Esophagus squamous epithelium (tissue), 5 donors: Measurements from ENCODE around the gene FAM200A. TPM values are rescaled to one million over a fixed set of nuclear protein-coding genes. Genes with fewer than 3 reads are reported as not detected.

ENCODE experiments used
- DNase-seq: peaks from one replicate; lab custom pipeline; 2025; lab: John Stamatoyannopoulos, UW
- H3K27ac ChIP-seq, 4 donors: fragments of 200-600 bp; sonication (generic); one replicate each; pipeline ENCODE4 v1.5.1; 2016 to 2019; ENCODE audit warnings: mild to moderate bottlenecking in 1 of 4
- H3K27me3 ChIP-seq, 4 donors: fragments of 200-600 bp; sonication (generic); 1 replicate in 3 of 4; 2 replicates in 1 of 4; pipeline versions ENCODE4 v1.5.1 to v1.6.0; 2017 to 2021; ENCODE audit warnings: antibody characterized with exemption in 1 of 4
- H3K36me3 ChIP-seq, 3 donors: fragments of 200-600 bp; sonication (generic); one replicate each; pipeline ENCODE4 v1.5.1; 2016 to 2019
- H3K4me1 ChIP-seq, 3 donors: fragments of 200-600 bp; sonication (generic); one replicate each; pipeline ENCODE4 v1.5.1; 2017 to 2019
- H3K4me3 ChIP-seq, 4 donors: fragments of 200-600 bp; sonication (generic); 1 replicate in 3 of 4; 2 replicates in 1 of 4; pipeline ENCODE4 v1.5.1; 2016 to 2019; ENCODE audit warnings: mild to moderate bottlenecking in 2 of 4, moderate library complexity in 1 of 4
- H3K9me3 ChIP-seq, 3 donors: fragments of 200-600 bp; sonication (generic); one replicate each; pipeline ENCODE4 v1.5.1; 2016 to 2019
- CTCF ChIP-seq, 6 experiments: fragments of 450-650 bp in 4 of 6; fragments of 200-600 bp in 2 of 6; sonication (generic) in 2 of 6; IDR thresholded peaks; one replicate each; pipeline ENCODE4 v1.5.1; 2016 to 2019; ENCODE audit warnings: antibody characterized with exemption in 6 of 6, mild to moderate bottlenecking in 4 of 6, moderate library complexity in 4 of 6
- POLR2A ChIP-seq, 4 donors: fragments of 450-650 bp; IDR thresholded peaks; one replicate each; pipeline ENCODE4 v1.6.1; 2017; ENCODE audit warnings: antibody characterized with exemption in 4 of 4, mild to moderate bottlenecking in 4 of 4, moderate library complexity in 3 of 4
- WGBS, 2 donors: methylation state at CpG; one replicate each; pipeline ENCODE4 v1.1.5; 2018; 5-methylcytosine and 5-hydroxymethylcytosine counted together
- intact Hi-C: fragments of 100-400 bp; cut with DNase I; formaldehyde crosslinking; loops from one replicate; pipeline ENCODE4 v1.15.0; 2022
- total RNA-seq, 4 donors: library from RNA; depleted of rRNA; stranded (reverse); fragments of >200 nt; gene quantifications; one replicate each; pipeline ENCODE4 v1.1.0, GENCODE V29; 2016
- donor health status: DM: yes; HTN: yes; CAD: no.

The FAM200A gene
- total RNA-seq, 4 donors from 2014 or later, result 1.9 to 5.6 (median 5.1) TPM

GRCh38 chr7:99559175-99559915, 7.4 kb upstream of the FAM200A start:
- DNase-seq, result no peak
- H3K4me1 ChIP-seq, result peaks cover 38 to 68% (median 46%) of the 10 kb centered on the region in 3 donors
- peaks cover 5 to 66% (median 21%) of the 10 kb centered on the region in 3 donors for H3K36me3 ChIP-seq
- no peaks in the 10 kb centered on the region for H3K27me3 ChIP-seq
- intact Hi-C loops, result no loop called here
- 11 to 20% methylated on average over 23 to 31 of the region's 31 CpGs for WGBS, 2 donors
- TF ChIP-seq CTCF (IDR thresholded peaks at IDR 0.05) (no peak), POLR2A (IDR thresholded peaks at IDR 0.05) (no peak)
- no peaks in the 10 kb centered on the region for H3K9me3 ChIP-seq
- H3K4me3 ChIP-seq, result peak overlapping the region; percentile 75 to 91 (median 82)
- H3K27ac ChIP-seq, result peak overlapping the region; percentile 96 to 99 (median 98)

- Histone ChIP-seq H3K27ac (peak within 1 kb of the TSS; percentile 96 to 99 (median 98)), H3K4me1 (peaks cover 38 to 60% (median 41%) of the 10 kb centered on the region in 3 donors), H3K27me3 (no peaks in the 10 kb centered on the region), H3K36me3 (peaks cover 0 to 58% (median 13%) of the 10 kb centered on the region in 3 donors), H3K9me3 (no peaks in the 10 kb centered on the region), H3K4me3 (peak within 1 kb of the TSS; percentile 75 to 91 (median 82))
- 0% methylated on average over 8 of the region's 73 CpGs; no CpG with 5 or more reads in 1 of the 2 donors for WGBS, 2 donors
- peak in 1 of 6 experiments; percentile 13 for TF ChIP-seq CTCF (IDR thresholded peaks at IDR 0.05)
- TF ChIP-seq POLR2A (IDR thresholded peaks at IDR 0.05), result peak in 3 of 4 donors; percentile 54 to 81 (median 75)
- DNase-seq, result peak; percentile 62
- intact Hi-C loops, result no loop called here
Measured at GRCh38 chr7:99558306-99559174, 6.6 kb upstream of the FAM200A start, which contains the start of gene ZNF655. Gene ZNF655, plus strand, starts transcription at chr7:99558642. Its CDS starts 1,918 bp downstream, at chr7:99560560.

- TF ChIP-seq CTCF (IDR thresholded peaks at IDR 0.05) (no peak), POLR2A (IDR thresholded peaks at IDR 0.05) (no peak)
- intact Hi-C loops, result no loop called here
- Histone ChIP-seq H3K27me3 (no peaks in the 10 kb centered on the region), H3K27ac (peak overlapping the region; percentile 96 to 99 (median 98)), H3K4me1 (peaks cover 36 to 54% (median 38%) of the 10 kb centered on the region in 3 donors), H3K36me3 (peaks cover 0 to 52% (median 10%) of the 10 kb centered on the region in 3 donors), H3K9me3 (no peaks in the 10 kb centered on the region), H3K4me3 (peak overlapping the region; percentile 75 to 91 (median 82))
- no peak for DNase-seq
- WGBS, 2 donors, result 1 to 3% methylated on average over 12 to 16 of the region's 17 CpGs
Measured at GRCh38 chr7:99557940-99558305, 6.0 kb upstream of the FAM200A start.

GRCh38 chr7:99557196-99557607, 5.3 kb upstream of the FAM200A start:
- peaks cover 29 to 53% (median 38%) of the 10 kb centered on the region in 3 donors for H3K4me1 ChIP-seq
- intact Hi-C loops, result no loop called here
- peaks cover 0 to 44% (median 5%) of the 10 kb centered on the region in 3 donors for H3K36me3 ChIP-seq
- no peaks in the 10 kb centered on the region for H3K9me3 ChIP-seq
- H3K27ac ChIP-seq, result peak overlapping the region; percentile 96 to 99 (median 98)
- DNase-seq, result no peak
- H3K27me3 ChIP-seq, result no peaks in the 10 kb centered on the region
- TF ChIP-seq POLR2A (IDR thresholded peaks at IDR 0.05), result no peak
- no peak for TF ChIP-seq CTCF (IDR thresholded peaks at IDR 0.05)
- peak overlapping the region; percentile 75 to 91 (median 82) for H3K4me3 ChIP-seq
- WGBS, 2 donors, result 62 to 73% methylated on average over 4 of the region's 4 CpGs
